Choroid plexus epithelial cell (primary cell): ENCODE results near the gene EVI2A.

ENCODE experiments used
- DNase-seq: peaks from one replicate; pipeline ENCODE4 v3.0.0-alpha.2; 2010; ENCODE audit warnings: low read depth
- H3K4me3 ChIP-seq: 2 replicates; pipeline ENCODE4 v1.5.1; 2011; ENCODE audit warnings: low read depth, mild to moderate bottlenecking, control low read depth, low read length, moderate library complexity
- CTCF ChIP-seq: conservative IDR thresholded peaks from 2 replicates; pipeline ENCODE4 v1.5.1; 2011; ENCODE audit warnings: low read depth, mild to moderate bottlenecking, control low read depth, inconsistent platforms, low read length, moderate library complexity

Gene EVI2A

GRCh38 chr17:31321481-31321880 is at the start of gene EVI2A:
EVI2A (minus strand) TSS chr17:31321622; CDS start chr17:31319013, 2,609 bp downstream.
- H3K4me3 ChIP-seq, result peak within 1 kb of the TSS; percentile 9
- no peak for TF ChIP-seq CTCF
- peak; percentile 90 for DNase-seq

GRCh38 chr17:31369266-31369665 is 47.8 kb upstream of the EVI2A start:
- H3K4me3 ChIP-seq, result no peak overlapping the region
- peak; percentile 74 for DNase-seq
- TF ChIP-seq CTCF, result no peak

GRCh38 chr17:31366088-31366487 is 44.7 kb upstream of the EVI2A start:
- no peak for TF ChIP-seq CTCF
- H3K4me3 ChIP-seq, result no peak overlapping the region
- DNase-seq, result no peak

GRCh38 chr17:31364012-31364411 is 42.6 kb upstream of the EVI2A start:
- H3K4me3 ChIP-seq, result no peak overlapping the region
- DNase-seq, result no peak
- no peak for TF ChIP-seq CTCF

- TF ChIP-seq CTCF, result no peak
- no peak overlapping the region for H3K4me3 ChIP-seq
- peak; percentile 26 for DNase-seq
Measured at GRCh38 chr17:31357839-31358394, 36.5 kb upstream of the EVI2A start.

GRCh38 chr17:31357091-31357490 is 35.7 kb upstream of the EVI2A start:
- H3K4me3 ChIP-seq, result no peak overlapping the region
- TF ChIP-seq CTCF, result no peak
- no peak for DNase-seq

- no peak for TF ChIP-seq CTCF
- no peak for DNase-seq
Measured at GRCh38 chr17:31355935-31356334, 34.5 kb upstream of the EVI2A start.

More at GRCh38 chr17:31355935-31356334, 34.5 kb upstream of the EVI2A start:
- no peak overlapping the region for H3K4me3 ChIP-seq
